K562 (cell line): ENCODE results near the gene IGFALS. TPM values are rescaled to one million over a fixed set of nuclear protein-coding genes. Genes with fewer than 3 reads are reported as not detected.

Source experiments
- ATAC-seq: fragments of 200-7000 bp; cut with Tn5 transposase; 3 replicates; pipeline ENCODE4 v1.9.1; 2020; ENCODE audit warnings: moderate library complexity
- BruUV-seq: library from RNA; stranded (reverse); fragments of 400-500 nt; replicated peaks from 2 replicates; lab custom pipeline; 2021; lab: Mats Ljungman, UMichigan
- CTCF ChIA-PET: fragments of 300-600 bp; formaldehyde crosslinking; extraction: SDS; loops from one replicate; lab custom pipeline; 2021; ENCODE audit warnings: low intra/inter-chr PET ratio; lab: Yijun Ruan, JAX
- POLR2A ChIA-PET: fragments of 300-600, 350-650 bp; sonication (Branson Sonifier 250); formaldehyde crosslinking; extraction: SDS; loops from one replicate; lab custom pipeline; 2021; ENCODE audit warnings: antibody characterized with exemption, inconsistent platforms; lab: Yijun Ruan, JAX
- DNase-seq, 4 experiments: peaks; one replicate each; pipeline versions ENCODE4 v3.0.0 to v3.0.0-alpha.2; 2011 to 2018; ENCODE audit warnings: low spot score in 3 of 4, mixed read lengths in 3 of 4; ENCODE audit errors: extremely low read depth in 1 of 4
- FAIRE-seq: peaks from 2 replicates; lab custom pipeline; 2011; peaks lifted over from hg19 to GRCh38; lab: Jason Lieb, UNC
- H2AFZ ChIP-seq: 2 replicates; pipeline ENCODE4 v1.6.0; 2011; ENCODE audit warnings: low read depth, low read length, control low read depth, inconsistent platforms
- H3K27ac ChIP-seq: fragments of 200-600 bp; 3 replicates; pipeline ENCODE4 v1.8.0; 2011; ENCODE audit warnings: low read depth, mild to moderate bottlenecking, control low read depth, inconsistent platforms, low read length, moderate library complexity, mixed read lengths; ENCODE audit errors: extremely low read depth
- H3K27me3 ChIP-seq, 2 experiments: fragments of 300-600 bp in 1 of 2; 2 replicates in 1 of 2; 3 replicates in 1 of 2; pipeline versions ENCODE4 v1.6.0 to v1.8.0; 2011; ENCODE audit warnings: inconsistent platforms in 2 of 2, low read length in 2 of 2, mild to moderate bottlenecking in 1 of 2, mixed read lengths in 1 of 2, moderate library complexity in 1 of 2; ENCODE audit not compliant: control insufficient read depth in 2 of 2, insufficient read depth in 2 of 2
- H3K36me3 ChIP-seq: fragments of 300-600 bp; 3 replicates; pipeline ENCODE4 v1.8.0; 2011; ENCODE audit warnings: mild to moderate bottlenecking, low read length, inconsistent platforms; ENCODE audit not compliant: control insufficient read depth, insufficient read depth
- H3K4me1 ChIP-seq, 2 experiments: fragments of 200-600 bp in 1 of 2; replicated peaks in 1 of 2; 2 replicates in 1 of 2; 3 replicates in 1 of 2; pipeline versions ENCODE4 v1.5.1 to v1.8.0; 2011; ENCODE audit warnings: inconsistent platforms in 2 of 2, low read length in 2 of 2, mild to moderate bottlenecking in 1 of 2, mixed read lengths in 1 of 2, moderate library complexity in 1 of 2; ENCODE audit not compliant: control insufficient read depth in 2 of 2, insufficient read depth in 2 of 2
- H3K4me2 ChIP-seq: 2 replicates; pipeline ENCODE4 v1.6.1; 2011; ENCODE audit warnings: low read length, control low read depth, inconsistent platforms, mixed read lengths; ENCODE audit not compliant: insufficient read depth
- H3K4me3 ChIP-seq: fragments of 200-600 bp; sonication (generic), shearing (Covaris generic); 2 replicates; pipeline ENCODE4 v1.5.1; 2016; ENCODE audit warnings: control low read depth, inconsistent platforms
- H3K79me2 ChIP-seq: fragments of 200-600 bp; 3 replicates; pipeline ENCODE4 v1.8.0; 2011; ENCODE audit warnings: low read length, inconsistent platforms; ENCODE audit not compliant: control insufficient read depth, insufficient read depth
- H3K9ac ChIP-seq, 2 experiments: 2 replicates each; pipeline versions ENCODE4 v1.6.0 to v1.6.1; 2011; ENCODE audit warnings: low read depth in 2 of 2, low read length in 2 of 2, control low read depth in 1 of 2, inconsistent platforms in 1 of 2, mild to moderate bottlenecking in 1 of 2, mixed read lengths in 1 of 2; ENCODE audit not compliant: insufficient read depth in 1 of 2
- H3K9me1 ChIP-seq: one replicate; pipeline ENCODE4 v1.6.0; 2011; ENCODE audit warnings: inconsistent platforms, mild to moderate bottlenecking, low read length, moderate library complexity; ENCODE audit not compliant: control insufficient read depth, insufficient read depth
- H3K9me3 ChIP-seq: replicated peaks from 2 replicates; pipeline ENCODE4 v1.5.1; 2011; ENCODE audit warnings: low read depth, low read length, inconsistent platforms; ENCODE audit not compliant: control insufficient read depth, insufficient read depth
- H4K20me1 ChIP-seq: replicated peaks from 2 replicates; pipeline ENCODE4 v1.6.1; 2011; ENCODE audit warnings: low read length, inconsistent platforms, mixed read lengths; ENCODE audit not compliant: control insufficient read depth, insufficient read depth
- BHLHE40 ChIP-seq: IDR thresholded peaks from 2 replicates; pipeline ENCODE4 v1.6.1; 2011; ENCODE audit warnings: low read length, improper control_type of control experiment
- HNRNPL ChIP-seq: fragments of 200-400 bp; formaldehyde crosslinking; IDR thresholded peaks from 2 replicates; pipeline ENCODE4 v1.6.1; 2017; ENCODE audit warnings: low read depth, mild to moderate bottlenecking, low read length
- KDM2B ChIP-seq: fragments of 250-450 bp; sonication (Bioruptor Pico); IDR thresholded peaks from 2 replicates; pipeline ENCODE4 v1.8.0; 2021; ENCODE audit warnings: mild to moderate bottlenecking, moderate library complexity
- SIN3B ChIP-seq: fragments of 450-650 bp; IDR thresholded peaks from 2 replicates; pipeline ENCODE4 v1.6.1; 2017; ENCODE audit warnings: low read depth, mild to moderate bottlenecking, moderate library complexity
- WGBS: fragments of 100-300 bp; shearing (Covaris generic); methylation state at CpG from one replicate; pipeline ENCODE4 v1.1.6; 2016; ENCODE audit warnings: low coverage, mixed read lengths; ENCODE audit not compliant: insufficient coverage; ENCODE audit errors: missing lambda C conversion rate; 5-methylcytosine and 5-hydroxymethylcytosine counted together
- in situ Hi-C: fragments of 300-500 bp; cut with MboI; formaldehyde crosslinking; loops from 4 replicates; pipeline ENCODE4 v1.15.0; 2018; ENCODE audit warnings: inconsistent platforms, mixed read lengths
- intact Hi-C: fragments of 100-400 bp; cut with micrococcal nuclease; formaldehyde crosslinking; loops from 2 replicates; pipeline ENCODE4 v1.14.2; 2022
- polyA plus RNA-seq, 8 experiments: library from polyadenylated mRNA; depleted of rRNA in 4 of 8; stranded (reverse) in 5 of 8; unstranded in 3 of 8; fragments of >200 nt; fragmentation: Nextera tagmentation in 2 of 8; fragmentation: Illumina TruSeq in 1 of 8; extraction: Ambion mirVana in 2 of 8; extraction: Trizol in 1 of 8; gene quantifications; 2 replicates each; pipeline versions ENCODE4 v1.2.1 to v1.2.3, GENCODE V29; 2011 to 2014; ENCODE audit warnings: inconsistent platforms in 1 of 8, missing spikeins in 1 of 8
- total RNA-seq, 7 experiments: library from RNA; depleted of rRNA in 6 of 7; stranded (reverse); fragments of >200 nt in 6 of 7; fragmentation: Illumina TruSeq in 2 of 7; extraction: Trizol in 2 of 7; gene quantifications; 2 replicates each; pipeline versions ENCODE4 v1.2.1 to v1.2.3, GENCODE V29; 2011 to 2021; ENCODE audit warnings: low replicate concordance in 1 of 7

The IGFALS gene
- total and polyA plus RNA-seq, 9 of the 15 experiments (the other 6 are each of a cell fraction or from before 2014, with no cell fraction given): not detected

GRCh38 chr16:1791943-1792812 lies 1.3 kb downstream of the IGFALS start:
- no peak; the same call in 2 of the 3 replicates for ATAC-seq
- Histone ChIP-seq H3K79me2 (peaks cover 1% of the 10 kb centered on the region; the same call in 1 of the 3 replicates), H3K9ac (no peak overlapping the region), H3K27ac (no peak overlapping the region), H3K4me3 (no peak overlapping the region), H3K9me3 (no peaks in the 10 kb centered on the region), H3K4me1 (peaks cover 0 to 62% of the 10 kb centered on the region in 2 experiments; a peak in 2 of 5 replicates), H4K20me1 (no peaks in the 10 kb centered on the region), H3K27me3 (no peaks in the 10 kb centered on the region), H3K36me3 (peaks cover 31% of the 10 kb centered on the region; the same call in 1 of the 3 replicates), H3K4me2 (no peak overlapping the region), H3K9me1 (no peaks in the 10 kb centered on the region), H2AFZ (no peak overlapping the region)
- FAIRE-seq: no peak
- intact Hi-C loops: no loop called here
- WGBS: 87% methylated on average over 33 of the region's 59 CpGs
- ChIA-PET CTCF (no interaction called here), POLR2A (interaction anchor here (0.5 to 1.3 kb wide), 6 partner anchors 7 to 172 kb away, joined by 3 to 7 read pairs (median 4); partner anchors contain the start of genes NUBP2 and SPSB3)
- TF ChIP-seq SIN3B (no peak), HNRNPL (0 out of 2 replicates have a peak, but pooled peaks have one; percentile 2), BHLHE40 (no peak), KDM2B (CRISPR knock-in tag) (no peak)
- DNase-seq: no peak
- BruUV-seq: no TSS peak
- in situ Hi-C loops: no loop called here
